GM18508 (cell line): ENCODE data around the gene AFF1.

ENCODE experiments used
- ATAC-seq: cut with Tn5 transposase; IDR thresholded peaks from one replicate; pipeline ENCODE4 v1.9.1; 2021; ENCODE audit warnings: moderate number of reproducible peaks; ENCODE audit not compliant: insufficient read depth, unreplicated experiment

The AFF1 gene

GRCh38 chr4:87100168-87100567 is 165.4 kb downstream of the AFF1 start:
- ATAC-seq = no peak

GRCh38 chr4:87101543-87102199 is 166.9 kb downstream of the AFF1 start:
- no peak for ATAC-seq

- no peak for ATAC-seq
These were observed 168.3 kb downstream of the AFF1 start for GRCh38 chr4:87103086-87103485.

GRCh38 chr4:87103691-87104187 is 168.9 kb downstream of the AFF1 start:
- no peak for ATAC-seq

GRCh38 chr4:87105101-87105845 is 170.5 kb downstream of the AFF1 start:
- ATAC-seq = no peak

- ATAC-seq = no peak
These were observed 173.3 kb downstream of the AFF1 start for GRCh38 chr4:87108142-87108546.

- no peak for ATAC-seq
These were observed 174.3 kb downstream of the AFF1 start for GRCh38 chr4:87109121-87109520.

GRCh38 chr4:87109945-87110344 is 175.1 kb downstream of the AFF1 start:
- ATAC-seq = no peak

GRCh38 chr4:87112063-87112462 is 177.3 kb downstream of the AFF1 start:
- ATAC-seq = no peak

GRCh38 chr4:87114245-87115062 is 179.6 kb downstream of the AFF1 start:
- no peak for ATAC-seq

GRCh38 chr4:87116231-87116630 is 181.4 kb downstream of the AFF1 start:
- ATAC-seq = no peak

GRCh38 chr4:87117051-87117731 is 182.4 kb downstream of the AFF1 start:
- no peak for ATAC-seq

GRCh38 chr4:87117732-87118075 is 182.9 kb downstream of the AFF1 start:
- ATAC-seq = no peak

GRCh38 chr4:87118421-87118820 is 183.6 kb downstream of the AFF1 start:
- no peak for ATAC-seq

- no peak for ATAC-seq
These were observed 184.0 kb downstream of the AFF1 start for GRCh38 chr4:87118826-87119225.

- no peak for ATAC-seq
These were observed 185.2 kb downstream of the AFF1 start for GRCh38 chr4:87120010-87120409.

- no peak for ATAC-seq
These were observed 185.8 kb downstream of the AFF1 start for GRCh38 chr4:87120411-87121162.

GRCh38 chr4:87121341-87122065 is 186.7 kb downstream of the AFF1 start:
- ATAC-seq = no peak

- no peak for ATAC-seq
These were observed 187.4 kb downstream of the AFF1 start for GRCh38 chr4:87122252-87122651.
